Fibroblast of villous mesenchyme (primary cell): ENCODE results near the gene PCSK6. TPM values are rescaled to one million over a fixed set of nuclear protein-coding genes. Genes with fewer than 3 reads are reported as not detected.
"Not testable (repeated sequence)": the region's sequence is repeated elsewhere in the genome, so short reads cannot be mapped to it uniquely, and the experiment has no call there.

ENCODE experiments used
- DNase-seq: peaks from one replicate; pipeline ENCODE4 v3.0.0-alpha.2; 2010; ENCODE audit warnings: low read depth
- H3K4me3 ChIP-seq: 2 replicates; pipeline ENCODE4 v1.5.1; 2011; ENCODE audit warnings: low read depth, mild to moderate bottlenecking, low read length
- CTCF ChIP-seq: IDR thresholded peaks from 2 replicates; pipeline ENCODE4 v1.5.1; 2012; ENCODE audit warnings: low read depth, mild to moderate bottlenecking, low read length; ENCODE audit not compliant: insufficient read depth
- total RNA-seq: library from RNA; depleted of rRNA; stranded (reverse); fragments of >200 nt; gene quantifications from 2 replicates; pipeline ENCODE4 v1.2.3, GENCODE V29; 2012

Gene PCSK6
- total RNA-seq, 1 donor, result 10.4 TPM

GRCh38 chr15:101407966-101408775 is 81.3 kb downstream of the PCSK6 start:
- no peak for TF ChIP-seq CTCF
- no peak for DNase-seq
- H3K4me3 ChIP-seq, result no peak overlapping the region

- DNase-seq, result no peak
- H3K4me3 ChIP-seq, result no peak overlapping the region
- TF ChIP-seq CTCF, result no peak
These were observed 82.1 kb downstream of the PCSK6 start for GRCh38 chr15:101407439-101407838.

GRCh38 chr15:101406526-101407195 is 82.8 kb downstream of the PCSK6 start:
- TF ChIP-seq CTCF, result no peak
- H3K4me3 ChIP-seq, result no peak overlapping the region
- no peak for DNase-seq

- no peak for TF ChIP-seq CTCF
- H3K4me3 ChIP-seq, result no peak overlapping the region
- no peak for DNase-seq
These were observed 83.5 kb downstream of the PCSK6 start for GRCh38 chr15:101406036-101406435.

- H3K4me3 ChIP-seq, result no peak overlapping the region
- TF ChIP-seq CTCF, result no peak
- no peak for DNase-seq
These were observed 85.3 kb downstream of the PCSK6 start for GRCh38 chr15:101404245-101404644.

GRCh38 chr15:101402883-101403282 is 86.6 kb downstream of the PCSK6 start:
- H3K4me3 ChIP-seq, DNase-seq: not testable (repeated sequence)

- no peak for TF ChIP-seq CTCF
- H3K4me3 ChIP-seq, result no peak overlapping the region
- DNase-seq, result no peak
These were observed 88.2 kb downstream of the PCSK6 start for GRCh38 chr15:101401286-101401685.
